Measurements from ENCODE around the gene TIGD1.

DNA sequence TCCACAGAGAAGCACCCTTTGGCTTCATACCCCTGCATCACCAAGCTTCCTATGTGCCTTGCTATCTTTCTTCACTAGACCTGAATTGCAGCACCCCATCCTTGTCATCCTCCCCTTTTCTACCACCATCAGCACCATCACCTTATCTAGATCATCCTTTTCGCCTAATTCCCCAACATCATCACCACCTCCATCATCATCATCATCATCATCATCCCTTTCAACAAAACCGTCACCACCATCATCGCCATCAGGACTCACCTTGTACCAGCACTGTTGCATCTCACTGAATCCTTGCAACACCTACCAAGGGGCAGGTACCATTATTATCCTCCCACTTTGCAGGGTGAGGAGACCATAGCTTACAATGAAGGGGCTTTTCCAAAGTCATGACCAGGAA is 51.9 kb downstream of the TIGD1 start:
- TF ChIP-seq, protein P1, sequence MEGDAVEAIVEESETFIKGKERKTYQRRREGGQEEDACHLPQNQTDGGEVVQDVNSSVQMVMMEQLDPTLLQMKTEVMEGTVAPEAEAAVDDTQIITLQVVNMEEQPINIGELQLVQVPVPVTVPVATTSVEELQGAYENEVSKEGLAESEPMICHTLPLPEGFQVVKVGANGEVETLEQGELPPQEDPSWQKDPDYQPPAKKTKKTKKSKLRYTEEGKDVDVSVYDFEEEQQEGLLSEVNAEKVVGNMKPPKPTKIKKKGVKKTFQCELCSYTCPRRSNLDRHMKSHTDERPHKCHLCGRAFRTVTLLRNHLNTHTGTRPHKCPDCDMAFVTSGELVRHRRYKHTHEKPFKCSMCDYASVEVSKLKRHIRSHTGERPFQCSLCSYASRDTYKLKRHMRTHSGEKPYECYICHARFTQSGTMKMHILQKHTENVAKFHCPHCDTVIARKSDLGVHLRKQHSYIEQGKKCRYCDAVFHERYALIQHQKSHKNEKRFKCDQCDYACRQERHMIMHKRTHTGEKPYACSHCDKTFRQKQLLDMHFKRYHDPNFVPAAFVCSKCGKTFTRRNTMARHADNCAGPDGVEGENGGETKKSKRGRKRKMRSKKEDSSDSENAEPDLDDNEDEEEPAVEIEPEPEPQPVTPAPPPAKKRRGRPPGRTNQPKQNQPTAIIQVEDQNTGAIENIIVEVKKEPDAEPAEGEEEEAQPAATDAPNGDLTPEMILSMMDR (IDR thresholded peaks at IDR 0.05) = no peak
- TF ChIP-seq SIN3A (IDR thresholded peaks at IDR 0.05; ENCODE audit: borderline replicate concordance, insufficient read depth, low read depth, low read length) = no peak
- TF ChIP-seq POLR2AphosphoS5 (IDR thresholded peaks at IDR 0.05; ENCODE audit: low read depth, low read length) = no peak
- no peak for TF ChIP-seq REST (IDR thresholded peaks at IDR 0.05; ENCODE audit: insufficient read depth in 1 of 2, low read depth in 2 of 2, low read length in 1 of 2)
